Measurements from ENCODE around the gene SLC2A6. TPM values are rescaled to one million over a fixed set of nuclear protein-coding genes. Genes with fewer than 3 reads are reported as not detected.
A peak's percentile ranks its signal among the peaks of the same experiment; 100 is the strongest.

The SLC2A6 gene
- total RNA-seq, 5 donors from 2014 or later (not counting 1 experiment from before 2014, with no cell fraction given): 3.6 to 6.1 (median 4.9) TPM

DNA sequence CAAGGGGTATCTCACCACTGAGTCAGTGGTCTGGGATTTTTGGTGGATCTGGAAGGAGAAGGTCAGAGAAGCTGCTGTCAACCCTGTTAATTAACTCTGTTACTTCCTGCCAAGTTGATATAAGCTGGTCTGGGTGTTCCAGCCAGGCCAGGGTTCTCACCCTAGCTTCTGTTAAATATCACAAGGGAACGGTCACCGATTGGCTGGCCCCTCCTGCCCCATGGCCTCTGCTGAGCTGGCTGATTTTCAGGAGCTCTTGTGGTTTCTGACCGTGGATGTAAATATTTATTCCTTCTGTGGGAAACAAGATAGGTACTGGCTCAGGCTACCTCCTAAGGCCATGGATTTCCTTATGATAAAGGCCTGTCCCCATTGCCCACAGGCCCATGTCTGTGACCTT, 55.7 kb downstream of the SLC2A6 start:
- H3K36me3 ChIP-seq (ENCODE audit: control insufficient read depth in 2 of 2, extremely low read depth in 1 of 2, insufficient read depth in 1 of 2, low read length in 1 of 2): no peaks in the 10 kb centered on the region
- no peak for DNase-seq
- H3K27ac ChIP-seq (ENCODE audit: low read length): no peak overlapping the region
- peaks cover 0 to 38% of the 10 kb centered on the region in 2 experiments for H3K27me3 ChIP-seq (replicated peaks in 1 of 2; ENCODE audit: control insufficient read depth in 2 of 2, extremely low read depth in 1 of 2, insufficient read depth in 2 of 2, low read length in 1 of 2)
- CTCF ChIA-PET: no interaction called here
- Mint-ChIP-seq H3K9me3 (no peaks in the 10 kb centered on the region), H3K27ac (no peak overlapping the region), H3K36me3 (no peaks in the 10 kb centered on the region), H3K27me3 (peaks cover 20 to 37% of the 10 kb centered on the region in 2 donors), H3K4me3 (no peak overlapping the region), H3K4me1 (peaks cover 12 to 28% (median 16%) of the 10 kb centered on the region in 3 donors)
- WGBS (ENCODE audit: insufficient coverage): 90% methylated on average over 2 of the region's 3 CpGs
- POLR2A ChIA-PET: no interaction called here
- no peak for ATAC-seq (replicated peaks in 1 of 4)
- H3K4me1 ChIP-seq (ENCODE audit: control insufficient read depth in 1 of 2, extremely low read depth in 1 of 2, insufficient read depth in 2 of 2, low read length in 2 of 2): peaks cover 2 to 20% of the 10 kb centered on the region in 2 experiments
- no peaks in the 10 kb centered on the region for H3K9me3 ChIP-seq
- H3K4me3 ChIP-seq (ENCODE audit: control insufficient read depth in 1 of 2, extremely low read depth in 1 of 2, low read length in 1 of 2): no peak overlapping the region

DNA sequence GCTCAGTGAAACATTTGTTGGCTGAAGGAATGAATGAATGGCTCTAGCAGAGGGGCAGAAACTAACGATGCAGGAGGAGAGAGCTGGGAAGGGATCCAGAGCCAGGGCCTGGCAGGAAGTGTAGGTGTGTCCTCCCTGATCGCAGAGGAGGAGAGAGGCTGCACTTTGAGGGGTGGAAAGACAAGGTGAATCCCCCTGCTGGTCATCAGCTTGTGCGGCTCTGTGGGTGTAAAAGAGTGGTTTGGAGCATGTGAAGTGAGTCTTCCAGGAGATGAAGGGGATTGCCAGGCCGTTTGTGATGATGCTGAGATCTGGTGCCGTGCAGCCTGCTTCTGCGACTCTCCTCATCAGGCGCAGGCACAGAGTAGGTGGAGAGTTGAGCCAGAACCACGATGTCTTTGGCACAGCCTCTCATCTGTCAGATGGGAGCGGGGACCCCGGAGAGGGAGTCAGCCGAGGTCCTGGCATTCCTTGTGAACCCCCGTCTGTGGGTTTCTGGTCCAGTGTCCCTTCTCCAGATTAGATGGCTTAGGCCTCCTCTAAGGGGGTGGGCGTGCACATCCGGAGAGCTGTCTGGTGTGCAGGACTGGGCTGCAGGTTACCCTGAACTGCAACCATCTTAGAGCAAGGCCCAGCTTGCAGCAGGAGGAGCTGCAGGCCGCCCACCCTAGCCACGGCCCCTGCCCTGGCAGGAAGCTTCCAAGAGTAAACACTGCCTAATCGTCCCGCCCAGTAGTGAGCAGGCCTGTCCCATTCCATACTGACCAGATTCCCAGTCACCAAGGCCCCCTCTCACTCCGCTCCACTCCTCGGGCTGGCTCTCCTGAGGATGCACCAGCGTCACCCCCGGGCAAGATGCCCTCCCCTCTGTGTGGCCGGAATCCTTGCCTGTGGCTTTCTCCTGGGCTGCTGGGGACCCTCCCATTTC, 57.0 kb downstream of the SLC2A6 start, which contains the start of gene ADAMTS13:
TSS of gene ADAMTS13 (plus strand) at position 753 of the 928 bp plus-strand sequence. CDS start at position 830, 77 bp downstream.
- H3K27ac Mint-ChIP-seq: no peak within 1 kb of the TSS

More for the DNA sequence above, 57.0 kb downstream of the SLC2A6 start, which contains the start of gene ADAMTS13:
- ChIA-PET POLR2A (no interaction called here), CTCF (no interaction called here)
- H3K36me3 Mint-ChIP-seq: no peaks in the 10 kb centered on the region
- H3K9me3 Mint-ChIP-seq: no peaks in the 10 kb centered on the region
- ATAC-seq (replicated peaks in 1 of 4) (no peak), DNase-seq (peak in 7 of 35 experiments; percentile 5 to 54 (median 8))
- no peak within 1 kb of the TSS for H3K4me3 ChIP-seq (ENCODE audit: control insufficient read depth in 1 of 2, extremely low read depth in 1 of 2, low read length in 1 of 2)
- H3K27ac ChIP-seq (ENCODE audit: low read length): no peak within 1 kb of the TSS
- H3K36me3 ChIP-seq (ENCODE audit: control insufficient read depth in 2 of 2, extremely low read depth in 1 of 2, insufficient read depth in 1 of 2, low read length in 1 of 2): no peaks in the 10 kb centered on the region
- H3K27me3 Mint-ChIP-seq: peaks cover 12 to 23% of the 10 kb centered on the region in 2 donors
- H3K27me3 ChIP-seq (replicated peaks in 1 of 2; ENCODE audit: control insufficient read depth in 2 of 2, extremely low read depth in 1 of 2, insufficient read depth in 2 of 2, low read length in 1 of 2): peaks cover 0 to 27% of the 10 kb centered on the region in 2 experiments
- H3K4me3 Mint-ChIP-seq: no peak within 1 kb of the TSS
- H3K9me3 ChIP-seq: no peaks in the 10 kb centered on the region
- peaks cover 0 to 21% of the 10 kb centered on the region in 2 experiments for H3K4me1 ChIP-seq (ENCODE audit: control insufficient read depth in 1 of 2, extremely low read depth in 1 of 2, insufficient read depth in 2 of 2, low read length in 2 of 2)
- peaks cover 21 to 28% (median 26%) of the 10 kb centered on the region in 3 donors for H3K4me1 Mint-ChIP-seq
- WGBS (ENCODE audit: insufficient coverage): 58% methylated on average over 16 of the region's 23 CpGs

Other genes with a start within 250 kb of the SLC2A6 start
- 1 to 10 TPM in 1 of 5 donors, under 1 TPM in 3, not detected in 1; 0.06 to 1.8 (median 0.37) TPM for gene ABO, start 203.9 kb downstream of the SLC2A6 start, total RNA-seq
- gene SURF6, start 142.9 kb downstream of the SLC2A6 start, total RNA-seq: 10 to 100 TPM; 18.5 to 35.0 (median 31.1) TPM
- gene MED22, start 131.0 kb downstream of the SLC2A6 start, total RNA-seq: 10 to 100 TPM; 25.9 to 44.8 (median 40.7) TPM
- 1,000 to 10,000 TPM; 2,623 to 2,692 (median 2,659) TPM for gene RPL7A, start 130.9 kb downstream of the SLC2A6 start, total RNA-seq
- gene SURF1, start 122.6 kb downstream of the SLC2A6 start, total RNA-seq: 10 to 100 TPM; 33.0 to 58.7 (median 58.3) TPM
- gene SURF2, start 122.5 kb downstream of the SLC2A6 start, total RNA-seq: 10 to 100 TPM; 17.0 to 25.3 (median 24.9) TPM
- gene SURF4, start 103.0 kb downstream of the SLC2A6 start, total RNA-seq: 100 to 1,000 TPM in 4 of 5 donors, 10 to 100 TPM in 1; 73.5 to 114 (median 107) TPM
- gene STKLD1, start 102.7 kb downstream of the SLC2A6 start, total RNA-seq: 1 to 10 TPM in 2 of 5 donors, under 1 TPM in 3; 0.49 to 1.1 (median 0.70) TPM
- gene REXO4, start 61.1 kb downstream of the SLC2A6 start, total RNA-seq: 10 to 100 TPM; 23.6 to 44.5 (median 34.9) TPM
- 1 to 10 TPM; 1.3 to 3.3 (median 2.4) TPM for gene ADAMTS13, start 56.7 kb downstream of the SLC2A6 start, total RNA-seq
- gene CACFD1, start 19.1 kb downstream of the SLC2A6 start, total RNA-seq: 1 to 10 TPM; 2.6 to 5.2 (median 3.7) TPM
- not detected for gene MYMK, start 45.9 kb upstream of the SLC2A6 start, total RNA-seq
- under 1 TPM; 0.16 to 0.76 (median 0.53) TPM for gene ADAMTSL2, start 55.6 kb upstream of the SLC2A6 start, total RNA-seq
- not detected for gene FAM163B, start 130.3 kb upstream of the SLC2A6 start, total RNA-seq
- gene DBH, start 157.3 kb upstream of the SLC2A6 start, total RNA-seq: under 1 TPM; 0.26 to 0.82 (median 0.32) TPM